Stimulated activated CD8-positive, alpha-beta memory T cell treated with anti-CD3 and anti-CD28 coated beads, Interleukin-15, amount 100 ng/mL, for 24 hours (primary cell): ENCODE measurements around the gene NTNG1.
"Not testable (repeated sequence)": the region's sequence is repeated elsewhere in the genome, so short reads cannot be mapped to it uniquely, and the experiment has no call there.

ENCODE experiments used
- DNase-seq: peaks from one replicate; pipeline ENCODE4 v3.0.0-alpha.2; 2020; ENCODE audit warnings: low read depth

Gene NTNG1

GRCh38 chr1:107200631-107201030, 59.8 kb downstream of the NTNG1 start:
- no peak for DNase-seq

DNA sequence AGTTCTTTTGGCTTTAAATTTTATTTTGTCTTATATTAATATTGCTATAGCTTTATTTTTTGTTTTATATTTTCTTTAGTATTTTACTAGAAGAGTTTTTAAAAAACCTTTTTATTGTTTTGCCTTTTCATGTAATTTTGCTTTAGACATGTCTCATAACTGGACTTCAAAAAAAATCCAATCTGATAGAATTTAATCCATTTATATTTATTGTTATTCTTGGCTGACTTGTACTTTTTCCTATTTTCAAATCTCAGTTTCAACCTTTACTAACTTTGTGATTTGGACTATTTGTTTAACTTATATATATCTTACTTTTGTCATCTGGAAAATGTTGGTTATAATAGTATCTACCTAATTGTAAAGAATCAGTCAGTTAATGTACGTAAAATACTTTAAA, 61.2 kb downstream of the NTNG1 start:
- DNase-seq: no peak

GRCh38 chr1:107213225-107213624, 72.4 kb downstream of the NTNG1 start:
- DNase-seq: no peak

GRCh38 chr1:107220036-107220435, 79.2 kb downstream of the NTNG1 start:
- no peak for DNase-seq

- no peak for DNase-seq
Measured at GRCh38 chr1:107225706-107226105, 84.9 kb downstream of the NTNG1 start.

GRCh38 chr1:107228704-107229371, 88.0 kb downstream of the NTNG1 start:
- no peak for DNase-seq

DNA sequence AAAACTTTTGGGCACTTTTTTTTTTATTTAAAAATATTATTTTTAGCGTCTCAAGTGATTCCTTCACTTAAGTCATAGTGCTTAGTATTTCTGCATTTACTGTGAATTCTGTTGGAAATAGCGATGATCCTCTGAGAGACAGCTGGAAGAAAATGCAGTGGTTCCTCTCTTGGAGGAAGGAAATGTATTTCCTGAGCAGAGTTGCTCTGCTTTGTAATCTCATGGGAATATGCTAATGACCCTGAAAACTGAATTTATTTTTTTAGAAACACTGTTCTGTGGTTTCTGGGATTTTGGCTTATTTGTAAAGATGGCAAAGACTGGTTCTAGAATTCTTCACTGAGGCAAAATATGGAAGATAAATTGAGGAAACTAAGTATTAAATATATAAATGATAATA, 88.9 kb downstream of the NTNG1 start:
- no peak for DNase-seq

- no peak for DNase-seq
Measured at GRCh38 chr1:107230121-107230520, 89.3 kb downstream of the NTNG1 start.

DNA sequence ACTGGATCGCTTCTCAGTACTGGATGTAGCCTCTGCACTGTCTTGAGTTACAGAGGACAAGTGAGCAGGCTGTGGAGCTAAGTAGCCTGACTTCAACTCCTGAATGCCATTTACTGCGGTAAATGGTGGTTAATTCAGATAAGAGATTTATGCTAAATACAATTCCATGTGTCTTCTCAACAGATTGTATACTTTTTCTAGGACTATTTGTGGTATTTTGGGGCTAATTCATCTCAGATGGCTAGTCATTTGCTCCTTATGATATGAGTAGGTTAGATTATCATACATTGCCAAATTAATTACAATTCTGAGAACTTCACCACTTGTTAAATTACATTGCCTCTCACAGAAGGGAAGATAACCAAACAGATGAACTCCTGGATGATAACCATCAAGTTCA, 90.5 kb downstream of the NTNG1 start:
- no peak for DNase-seq

- no peak for DNase-seq
Measured at GRCh38 chr1:107232426-107232825, 91.6 kb downstream of the NTNG1 start.

DNA sequence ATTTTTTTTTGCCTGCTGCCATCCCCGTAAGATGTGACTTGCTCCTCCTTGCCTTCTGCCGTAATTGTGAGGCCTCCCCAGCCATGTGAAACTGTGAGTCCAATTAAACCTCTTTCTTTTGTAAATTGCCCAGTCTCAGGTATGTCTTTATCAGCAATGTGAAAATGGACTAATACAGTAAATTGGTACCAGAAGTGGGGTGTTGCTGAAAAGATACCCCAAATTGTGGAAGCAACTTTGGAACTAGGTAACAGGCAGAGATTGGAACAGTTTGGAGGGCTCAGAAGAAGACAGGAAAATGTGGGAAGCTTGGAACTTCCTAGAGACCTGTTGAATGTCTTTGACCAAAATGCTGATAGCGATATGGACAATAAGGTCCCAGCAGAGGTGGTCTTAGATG, 95.9 kb downstream of the NTNG1 start:
- not testable (repeated sequence) for DNase-seq

- no peak for DNase-seq
Measured at GRCh38 chr1:107243461-107243860, 102.6 kb downstream of the NTNG1 start.

DNA sequence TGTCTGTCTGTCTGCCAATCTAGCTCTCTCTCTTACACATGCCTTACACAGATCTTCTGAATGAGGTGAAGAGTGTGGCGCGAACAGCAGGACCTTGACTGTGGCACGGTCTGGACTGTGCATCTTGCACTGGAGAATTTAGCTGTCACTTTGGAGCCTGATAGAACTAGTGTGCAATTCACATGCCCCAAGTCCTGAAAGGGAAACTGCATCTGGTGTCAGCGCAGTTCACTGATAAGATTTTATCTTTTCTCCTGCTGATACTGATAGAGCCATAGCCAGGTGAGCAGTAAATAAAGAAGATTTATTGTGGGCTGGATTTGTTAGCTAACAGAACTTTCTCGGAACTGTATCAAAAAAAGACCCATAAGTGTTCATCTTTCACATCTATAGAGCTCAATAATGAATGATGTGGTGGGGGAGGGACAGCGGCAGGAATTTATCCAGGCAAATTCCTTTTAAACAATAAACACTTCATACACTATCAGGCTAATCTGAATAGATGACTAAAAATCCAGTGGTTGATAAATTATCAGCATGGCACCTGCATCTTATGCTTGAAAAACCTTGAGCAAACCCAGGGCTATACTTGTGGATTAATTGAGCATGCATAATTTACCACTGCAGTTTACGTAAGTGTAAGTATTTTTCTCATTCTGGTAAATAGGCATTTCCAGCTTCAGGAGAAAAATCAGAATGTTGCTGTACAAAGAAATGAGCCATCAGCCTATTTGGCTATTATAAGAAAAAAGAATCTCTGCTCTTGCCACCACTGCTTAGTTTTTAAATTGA, 104.1 kb downstream of the NTNG1 start:
- DNase-seq: no peak

- DNase-seq: no peak
Measured at GRCh38 chr1:107246775-107247345, 106.0 kb downstream of the NTNG1 start.

- DNase-seq: no peak
Measured at GRCh38 chr1:107247679-107248078, 106.8 kb downstream of the NTNG1 start.

DNA sequence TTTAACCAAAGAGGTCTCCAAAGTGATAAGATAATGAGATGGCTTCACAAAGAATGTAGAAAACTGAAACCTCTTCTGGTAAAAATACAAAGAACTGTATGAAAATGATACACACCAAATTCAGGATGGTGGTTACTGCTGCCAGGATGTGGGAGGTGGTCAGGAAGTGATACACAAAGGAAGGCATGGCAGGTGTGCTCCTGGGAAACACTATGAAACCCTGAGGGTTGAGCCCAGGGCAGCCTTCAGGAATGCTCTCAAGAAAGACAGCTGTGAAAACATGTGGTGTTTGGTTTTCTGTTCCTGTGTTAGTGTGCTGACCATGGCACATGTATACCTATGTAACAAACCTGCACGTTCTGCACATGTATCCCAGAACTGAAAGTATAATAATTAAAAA, 109.3 kb downstream of the NTNG1 start:
- no peak for DNase-seq

- DNase-seq: no peak
Measured at GRCh38 chr1:107251083-107251482, 110.2 kb downstream of the NTNG1 start.

- DNase-seq: no peak
Measured at GRCh38 chr1:107251839-107252238, 111.0 kb downstream of the NTNG1 start.

GRCh38 chr1:107252271-107252670, 111.4 kb downstream of the NTNG1 start:
- no peak for DNase-seq

- DNase-seq: no peak
Measured at GRCh38 chr1:107254306-107254705, 113.5 kb downstream of the NTNG1 start.

GRCh38 chr1:107255469-107255868, 114.6 kb downstream of the NTNG1 start:
- no peak for DNase-seq

- DNase-seq: no peak
Measured at GRCh38 chr1:107262467-107263286, 121.8 kb downstream of the NTNG1 start.
